ENCODE measurements around the gene FNIP1. TPM values are rescaled to one million over a fixed set of nuclear protein-coding genes. Genes with fewer than 3 reads are reported as not detected.

Gene FNIP1
- total and polyA plus RNA-seq, 12 donors, result 2.8 to 41.7 (median 32.7) TPM

- intact Hi-C loops (cut with DNase I), result loop anchor here in 7 of 10 donors (5.0 kb wide), 3 partner anchors 187 to 247 kb away; partner anchors contain the start of gene IL3 (in 1 of the 7)
- DNase-seq (no peak), ATAC-seq (no peak)
- 46 to 49% methylated on average over 2 of the region's 2 CpGs for WGBS, 2 donors
- TF ChIP-seq CTCF (IDR thresholded peaks at IDR 0.05), result no peak
- Histone ChIP-seq H3K27me3 (no peaks in the 10 kb centered on the region), H3K9me3 (no peaks in the 10 kb centered on the region), H3K27ac (no peak overlapping the region), H3K4me1 (peaks cover 0 to 21% (median 6%) of the 10 kb centered on the region in 9 donors), H3K4me3 (no peak overlapping the region), H3K36me3 (no peaks in the 10 kb centered on the region)
These were observed 18.2 kb upstream of the FNIP1 start for GRCh38 chr5:131814990-131815389.

GRCh38 chr5:131812371-131813160 lies 15.7 kb upstream of the FNIP1 start:
- no peak for TF ChIP-seq CTCF (IDR thresholded peaks at IDR 0.05)
- 54 to 61% methylated on average over 4 of the region's 4 CpGs for WGBS, 2 donors
- Histone ChIP-seq H3K4me1 (peaks cover 0 to 21% (median 6%) of the 10 kb centered on the region in 9 donors), H3K27me3 (no peaks in the 10 kb centered on the region), H3K9me3 (no peaks in the 10 kb centered on the region), H3K36me3 (no peaks in the 10 kb centered on the region), H3K27ac (no peak overlapping the region), H3K4me3 (no peak overlapping the region)
- intact Hi-C loops (cut with DNase I), result loop anchor here in 8 of 10 donors (2.0 to 5.0 kb wide), 4 partner anchors 190 to 250 kb away; partner anchors contain the start of gene IL3 (in 1 of the 8)
- ATAC-seq (no peak), DNase-seq (no peak)

GRCh38 chr5:131810510-131811249 lies 13.9 kb upstream of the FNIP1 start:
- Histone ChIP-seq H3K36me3 (no peaks in the 10 kb centered on the region), H3K4me1 (peaks cover 0 to 28% (median 8%) of the 10 kb centered on the region in 9 donors), H3K27me3 (no peaks in the 10 kb centered on the region), H3K9me3 (no peaks in the 10 kb centered on the region), H3K27ac (peak overlapping the region in 6 of 10 donors; percentile 18 to 85 (median 70)), H3K4me3 (no peak overlapping the region)
- TF ChIP-seq CTCF (IDR thresholded peaks at IDR 0.05), result peak in 7 of 9 donors; percentile 29 to 62 (median 42)
- ATAC-seq (peak; percentile 79 to 92 (median 86)), DNase-seq (no peak)
- 1 to 7% methylated on average over 3 of the region's 3 CpGs for WGBS, 2 donors
- intact Hi-C loops (cut with DNase I), result loop anchor here in 9 of 10 donors (2.0 to 5.0 kb wide), 4 partner anchors 192 to 252 kb away; partner anchors contain the start of gene IL3 (in 1 of the 9)
